ENCODE data around the gene OR6J1.
"Not testable (repeated sequence)": the region's sequence is repeated elsewhere in the genome, so short reads cannot be mapped to it uniquely, and the experiment has no call there.

The OR6J1 gene

DNA sequence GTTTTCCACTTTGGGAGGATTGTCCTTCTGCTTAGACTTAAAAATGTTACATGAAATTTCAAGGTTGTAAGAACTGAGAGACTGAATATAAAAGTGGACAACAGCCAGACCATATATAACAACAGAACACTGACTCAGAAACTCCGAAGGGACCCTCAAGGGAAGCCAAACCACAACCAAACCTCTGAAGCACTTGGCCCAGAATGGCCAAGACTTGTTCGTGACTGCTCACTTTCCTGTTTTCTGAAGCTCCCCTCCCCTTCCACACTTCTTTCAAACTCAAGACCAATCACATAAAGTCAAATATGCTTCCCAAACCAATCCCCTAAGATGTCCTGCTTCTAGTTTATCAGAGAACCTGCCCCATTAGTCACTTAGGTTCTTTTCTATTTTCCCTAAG is 13.7 kb downstream of the OR6J1 start:
- no peak for TF ChIP-seq CTCF (conservative IDR thresholded peaks at IDR 0.05; ENCODE audit: low read length)
- no peak overlapping the region for H3K4me3 ChIP-seq (ENCODE audit: low read length)
- peak; percentile 77 for DNase-seq (ENCODE audit: low read depth)

GRCh38 chr14:22630066-22630465 is 14.1 kb downstream of the OR6J1 start:
- DNase-seq (ENCODE audit: low read depth), result no peak
- no peak for TF ChIP-seq CTCF (conservative IDR thresholded peaks at IDR 0.05; ENCODE audit: low read length)
- no peak overlapping the region for H3K4me3 ChIP-seq (ENCODE audit: low read length)

GRCh38 chr14:22629361-22629760 is 14.8 kb downstream of the OR6J1 start:
- H3K4me3 ChIP-seq (ENCODE audit: low read length), result no peak overlapping the region
- no peak for TF ChIP-seq CTCF (conservative IDR thresholded peaks at IDR 0.05; ENCODE audit: low read length)
- no peak for DNase-seq (ENCODE audit: low read depth)

DNA sequence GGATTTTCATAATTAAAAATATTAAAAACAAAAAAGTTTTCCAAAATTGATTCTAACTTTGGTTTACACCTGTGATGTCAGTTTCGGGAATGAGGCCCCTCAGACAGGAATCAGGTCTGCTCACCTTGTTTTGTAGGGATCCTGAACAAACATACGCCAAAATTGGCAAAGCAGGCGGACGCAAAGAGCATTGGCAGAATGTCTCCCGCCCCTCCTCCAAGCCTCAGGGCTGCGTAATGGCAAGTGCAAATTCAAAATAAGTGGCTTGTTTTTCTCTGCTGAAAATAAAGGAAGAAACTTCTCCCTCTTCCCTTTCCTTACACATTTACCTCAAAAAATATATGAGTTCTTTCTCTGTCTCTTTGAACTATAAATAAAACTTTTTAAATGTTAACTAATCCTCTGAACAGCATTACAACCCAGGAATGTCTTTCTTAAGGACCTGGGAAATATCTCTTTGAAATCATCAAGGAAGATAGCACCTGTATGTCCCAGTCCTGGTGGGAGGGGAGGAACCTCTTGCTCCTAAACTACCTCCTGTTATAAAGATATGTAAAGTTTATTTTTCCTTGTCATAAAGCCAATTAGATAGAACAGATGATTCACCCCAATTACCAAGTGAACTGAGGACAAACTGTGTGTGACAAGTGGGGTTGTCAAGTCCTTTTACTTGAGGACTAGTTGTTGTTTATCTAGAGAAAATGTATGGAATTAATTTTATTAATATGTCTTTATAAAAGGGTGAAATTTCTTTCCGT is 16.5 kb downstream of the OR6J1 start:
- no peak for TF ChIP-seq CTCF (conservative IDR thresholded peaks at IDR 0.05; ENCODE audit: low read length)
- H3K4me3 ChIP-seq (ENCODE audit: low read length), result no peak overlapping the region
- no peak for DNase-seq (ENCODE audit: low read depth)

GRCh38 chr14:22626590-22626989 is 17.6 kb downstream of the OR6J1 start:
- no peak for DNase-seq (ENCODE audit: low read depth)
- no peak for TF ChIP-seq CTCF (conservative IDR thresholded peaks at IDR 0.05; ENCODE audit: low read length)
- no peak overlapping the region for H3K4me3 ChIP-seq (ENCODE audit: low read length)

GRCh38 chr14:22623047-22623446 is 21.1 kb downstream of the OR6J1 start:
- H3K4me3 ChIP-seq (ENCODE audit: low read length), result no peak overlapping the region
- no peak for DNase-seq (ENCODE audit: low read depth)
- no peak for TF ChIP-seq CTCF (conservative IDR thresholded peaks at IDR 0.05; ENCODE audit: low read length)

DNA sequence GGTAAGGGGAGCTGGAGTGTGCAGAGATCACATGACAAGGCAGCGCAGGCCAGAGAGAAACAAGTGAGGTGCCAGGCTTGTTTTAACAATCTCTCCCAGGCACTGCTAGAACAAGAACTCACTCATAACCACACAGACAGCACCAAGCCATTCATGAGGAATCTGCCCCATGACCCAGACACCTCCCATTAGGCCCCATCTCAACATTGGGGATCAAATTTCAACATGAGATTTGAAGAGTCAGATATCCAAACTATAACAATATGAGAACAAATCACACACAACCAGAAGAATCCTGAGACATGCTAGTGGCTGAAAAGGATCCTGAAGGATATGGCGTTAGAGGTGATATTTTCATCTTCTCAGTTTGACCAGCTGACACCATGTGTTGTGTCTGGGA is 21.9 kb downstream of the OR6J1 start:
- TF ChIP-seq CTCF (conservative IDR thresholded peaks at IDR 0.05; ENCODE audit: low read length), result no peak
- no peak overlapping the region for H3K4me3 ChIP-seq (ENCODE audit: low read length)
- DNase-seq (ENCODE audit: low read depth), result peak; percentile 43

GRCh38 chr14:22615765-22616164 is 28.4 kb downstream of the OR6J1 start:
- not testable (repeated sequence) for DNase-seq (ENCODE audit: low read depth)

More at GRCh38 chr14:22615765-22616164, 28.4 kb downstream of the OR6J1 start:
- H3K4me3 ChIP-seq (ENCODE audit: low read length), result not testable (repeated sequence)
